AG09309 (cell line): Measurements from ENCODE around the gene SLC44A3.

Experiments
- DNase-seq: peaks from one replicate; pipeline ENCODE4 v3.0.0-alpha.2; 2010; ENCODE audit warnings: low read depth
- H3K4me3 ChIP-seq: 2 replicates; pipeline ENCODE4 v1.5.1; 2011; ENCODE audit warnings: mild to moderate bottlenecking, low read depth, low read length, moderate library complexity; ENCODE audit not compliant: control insufficient read depth
- CTCF ChIP-seq: IDR thresholded peaks from 2 replicates; pipeline ENCODE4 v1.5.1; 2011; ENCODE audit warnings: mild to moderate bottlenecking, low read depth, low read length, inconsistent platforms; ENCODE audit not compliant: insufficient read depth, control insufficient read depth; ENCODE audit errors: missing control alignments

The SLC44A3 gene

GRCh38 chr1:94790670-94791069 lies 29.5 kb upstream of the SLC44A3 start:
- no peak for TF ChIP-seq CTCF

GRCh38 chr1:94792473-94793295 lies 27.5 kb upstream of the SLC44A3 start:
- DNase-seq, result peak; percentile 66
- TF ChIP-seq CTCF, result peak; percentile 41
- no peak overlapping the region for H3K4me3 ChIP-seq

More at GRCh38 chr1:94790670-94791069, 29.5 kb upstream of the SLC44A3 start:
- no peak overlapping the region for H3K4me3 ChIP-seq
- DNase-seq, result no peak

- no peak overlapping the region for H3K4me3 ChIP-seq
- TF ChIP-seq CTCF, result no peak
- DNase-seq, result peak; percentile 46
Measured at GRCh38 chr1:94793296-94793656, 26.9 kb upstream of the SLC44A3 start.

- H3K4me3 ChIP-seq, result no peak overlapping the region
- no peak for DNase-seq
- no peak for TF ChIP-seq CTCF
Measured at GRCh38 chr1:94795434-94795833, 24.7 kb upstream of the SLC44A3 start.

- H3K4me3 ChIP-seq, result no peak overlapping the region
- DNase-seq, result no peak
- TF ChIP-seq CTCF, result no peak
Measured at GRCh38 chr1:94796266-94796665, 23.9 kb upstream of the SLC44A3 start.

GRCh38 chr1:94797291-94797690 lies 22.9 kb upstream of the SLC44A3 start:
- DNase-seq, result no peak
- H3K4me3 ChIP-seq, result no peak overlapping the region
- no peak for TF ChIP-seq CTCF
